8988T (cell line): ENCODE results near the gene ASPHD2.

Experiments used
- DNase-seq: peaks from one replicate; pipeline ENCODE4 v3.0.0; 2011

Gene ASPHD2

DNA sequence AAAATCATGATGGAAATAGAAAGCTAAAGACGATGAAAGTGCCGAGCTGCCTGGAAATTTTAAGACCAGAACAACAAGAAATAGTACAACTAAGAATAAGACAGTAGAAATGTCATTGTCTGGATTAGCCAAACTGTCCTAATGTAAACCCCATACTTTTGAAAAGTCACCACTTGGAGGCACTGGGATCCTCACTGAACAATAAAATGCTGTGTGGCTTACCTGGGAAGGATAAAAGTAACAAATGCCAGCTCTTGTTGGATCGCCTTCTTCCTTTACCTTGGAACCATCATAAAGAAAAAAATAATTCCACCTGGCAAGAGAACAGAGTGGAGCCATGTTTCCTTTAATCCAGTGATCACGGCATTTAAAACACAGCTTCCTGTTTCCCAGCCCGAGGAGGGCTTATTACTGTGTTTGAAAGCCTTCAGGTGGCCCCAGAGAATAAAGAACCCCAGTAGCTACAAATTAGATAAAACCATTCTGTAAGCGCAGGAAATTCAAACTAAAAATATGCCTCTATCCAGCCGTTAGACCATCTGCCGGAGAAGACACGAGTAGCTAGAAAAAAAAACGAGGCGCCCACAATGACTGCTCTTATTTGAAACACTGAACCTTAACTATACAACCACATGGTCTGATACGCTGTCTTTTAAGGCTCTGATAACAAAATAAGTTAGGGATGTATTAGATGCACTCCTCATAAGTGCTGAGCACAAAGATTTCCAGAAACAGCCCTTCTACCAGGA is 50.2 kb downstream of the ASPHD2 start:
- DNase-seq, result no peak

DNA sequence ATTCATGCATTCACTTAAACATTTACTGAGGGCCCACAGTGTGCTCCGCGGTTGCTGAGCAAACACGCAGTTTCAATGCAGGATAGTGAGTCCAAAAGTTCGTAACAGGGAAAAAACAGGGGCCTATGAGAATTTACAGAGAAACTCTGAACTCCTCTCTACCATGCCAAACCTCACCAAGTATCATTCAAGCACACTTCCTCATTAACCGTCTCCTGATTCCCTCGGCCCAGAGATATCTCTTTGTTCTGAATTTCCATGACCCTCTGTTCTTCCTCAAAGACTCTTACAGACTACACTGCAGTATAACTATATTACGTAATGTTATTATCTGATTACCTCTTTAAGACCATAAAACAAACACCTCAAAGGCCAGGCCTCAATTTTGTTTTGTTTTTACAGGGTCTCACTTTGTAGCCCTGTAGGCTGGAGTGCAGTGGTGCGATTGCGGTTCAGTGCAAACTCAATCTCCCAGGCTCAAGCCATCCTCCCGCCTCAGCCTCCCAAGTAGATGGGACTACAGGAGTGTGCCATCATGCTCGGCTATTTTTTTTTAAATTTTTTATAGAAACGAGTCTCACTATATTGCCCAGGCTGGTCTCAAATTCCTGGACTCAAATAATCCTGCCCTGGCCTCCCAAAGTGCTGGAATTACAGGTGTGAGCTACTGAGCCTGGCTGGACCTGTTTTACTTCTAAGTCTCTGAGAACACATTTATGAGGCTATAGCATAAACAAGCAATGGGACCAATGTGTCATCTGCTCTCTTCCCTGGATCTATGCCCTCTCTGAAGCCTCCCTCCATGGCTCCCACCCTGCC is 50.9 kb downstream of the ASPHD2 start:
- DNase-seq, result no peak

DNA sequence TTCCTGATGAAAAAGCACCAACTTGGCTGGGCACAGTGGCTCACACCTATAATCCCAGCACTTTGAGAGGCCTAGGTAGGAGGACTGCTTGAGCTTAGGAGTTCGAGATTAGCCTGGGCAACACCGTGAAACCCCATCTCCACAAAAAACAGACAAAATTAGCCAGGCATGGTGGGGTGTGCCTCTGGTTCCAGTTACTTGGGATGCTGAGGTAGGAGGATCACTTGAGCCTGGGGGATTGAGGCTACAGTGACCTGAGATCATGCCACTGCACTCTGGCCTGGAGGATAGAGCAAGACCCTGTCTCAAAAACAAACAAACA is 51.5 kb downstream of the ASPHD2 start:
- no peak for DNase-seq

DNA sequence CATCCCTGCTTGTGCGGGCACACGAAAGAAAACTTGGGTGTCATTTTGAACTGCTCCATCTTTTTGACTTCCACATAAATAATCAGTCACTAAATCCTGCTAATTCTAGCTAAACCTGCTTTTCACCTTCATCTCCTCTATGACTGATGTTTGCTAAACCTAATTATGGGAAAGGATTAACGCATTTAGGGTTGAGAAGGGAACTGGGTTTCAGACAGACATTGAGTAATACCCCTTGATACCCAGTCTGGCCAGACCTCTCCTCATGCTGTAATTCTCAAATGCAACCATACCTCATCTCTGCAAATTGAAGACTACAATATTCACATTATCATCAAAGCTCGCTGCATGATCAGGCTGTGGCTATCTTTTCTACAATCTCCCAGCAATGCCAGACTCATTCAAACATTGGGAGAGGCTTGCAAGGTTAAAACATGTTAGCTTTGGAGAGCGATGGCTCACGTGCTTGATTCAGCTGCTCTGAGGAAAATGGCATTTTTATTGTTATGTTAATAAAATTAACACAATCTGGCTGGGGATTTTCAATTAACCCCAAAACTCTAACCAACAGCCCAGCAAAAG is 52.1 kb downstream of the ASPHD2 start:
- DNase-seq, result no peak

DNA sequence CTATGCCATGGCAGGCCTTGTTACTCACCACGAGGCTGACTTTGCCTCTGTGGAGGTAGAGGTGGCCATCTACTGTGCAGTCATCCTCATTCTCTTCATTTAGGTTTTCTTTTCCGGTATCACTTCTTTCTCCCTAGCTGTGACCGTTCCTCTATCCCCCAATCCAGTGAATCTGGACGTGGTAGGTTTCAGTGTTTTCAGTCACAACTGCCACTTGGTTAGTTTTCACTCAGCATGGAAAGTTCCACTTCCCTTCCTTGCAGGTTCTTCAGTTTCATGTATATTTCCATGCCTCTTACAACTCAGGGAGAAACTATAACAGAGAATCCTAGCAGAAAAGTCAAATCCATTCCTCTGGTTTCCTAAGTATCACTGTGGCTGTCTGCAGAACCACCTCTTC is 52.6 kb downstream of the ASPHD2 start:
- DNase-seq, result no peak

DNA sequence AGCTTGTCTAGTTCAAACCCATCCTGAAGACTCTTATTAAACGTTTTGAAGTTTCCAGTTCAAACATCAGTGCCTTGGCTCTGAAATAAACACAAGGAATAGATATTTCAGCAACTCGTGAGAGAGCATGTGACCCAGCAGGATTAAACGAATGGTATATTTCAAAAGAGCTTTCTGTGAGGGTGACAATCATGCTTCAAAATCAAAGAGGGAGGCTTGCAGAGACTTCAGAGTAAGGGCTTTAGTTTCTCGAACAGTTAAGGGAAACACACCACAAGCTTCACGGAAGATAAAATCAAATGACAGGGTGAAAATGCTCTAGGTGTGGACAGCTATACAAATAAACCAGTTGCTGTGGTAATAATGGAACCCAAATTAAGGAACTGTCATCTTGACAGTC is 53.1 kb downstream of the ASPHD2 start:
- no peak for DNase-seq

DNA sequence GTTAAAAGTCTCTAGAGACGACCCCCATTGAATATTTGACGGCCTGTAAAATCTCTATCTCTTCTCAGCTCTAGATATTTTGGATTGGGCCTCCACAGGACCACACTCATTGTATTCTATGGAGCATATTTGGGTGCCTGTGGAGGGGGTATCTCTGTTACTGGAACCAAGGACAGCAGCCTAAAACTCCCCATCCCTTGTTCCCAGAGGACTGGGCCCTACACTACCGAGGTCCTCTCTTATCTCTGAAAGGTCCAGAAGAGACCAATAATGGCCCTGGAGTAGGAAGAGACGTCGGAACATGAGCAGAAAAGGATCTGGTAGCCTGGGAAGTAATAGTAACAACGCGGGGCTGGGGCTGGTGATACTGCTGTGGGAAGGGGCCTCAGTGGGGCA is 54.0 kb downstream of the ASPHD2 start:
- no peak for DNase-seq

DNA sequence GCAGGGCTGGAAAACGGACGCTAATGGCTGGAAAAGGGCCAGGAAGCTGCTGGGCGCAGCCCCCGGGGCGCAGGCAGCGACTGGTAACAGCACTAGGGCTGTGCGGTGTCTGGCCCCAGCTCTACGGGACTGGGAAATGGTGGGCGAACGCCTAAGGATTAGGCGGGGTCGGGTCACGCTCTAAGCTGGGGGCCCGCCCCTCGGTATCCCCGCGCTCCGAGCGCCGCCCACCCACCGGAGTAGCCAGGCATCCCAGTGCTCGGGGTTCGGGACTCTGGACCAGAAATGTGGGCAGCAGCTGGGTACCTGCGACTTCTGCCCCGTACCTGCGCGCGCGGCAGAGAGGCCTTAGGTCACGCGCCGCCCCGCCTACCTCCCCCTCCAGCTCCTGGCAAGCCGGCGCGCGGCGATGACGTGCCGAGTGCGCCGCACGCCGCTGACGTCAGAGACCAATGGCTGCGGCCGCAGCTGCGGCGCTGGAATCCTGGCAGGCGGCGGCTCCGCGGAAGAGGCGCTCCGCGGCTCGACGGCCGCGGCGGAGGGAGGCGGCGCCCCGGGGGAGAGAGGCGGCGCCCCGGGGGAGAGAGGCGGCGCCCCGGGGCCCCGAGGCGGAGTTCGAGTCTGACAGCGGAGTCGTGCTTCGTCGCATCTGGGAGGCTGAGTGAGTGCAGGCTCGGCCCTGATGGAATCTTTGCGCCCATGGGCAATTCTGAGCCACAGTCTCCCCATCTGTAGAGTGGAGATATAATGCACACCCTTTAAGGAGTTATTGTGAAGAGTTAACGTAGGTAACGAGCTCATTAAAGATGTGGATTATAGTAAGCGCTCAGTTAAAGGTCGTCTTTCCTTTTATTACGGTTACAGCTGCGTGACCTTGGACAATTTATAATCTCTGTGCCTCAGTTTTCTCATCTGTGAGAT is 54.6 kb downstream of the ASPHD2 start, which contains the start of the genes HPS4 and SRRD:
Gene HPS4 (minus strand): TSS at position 345 of the 921 bp plus-strand sequence. CDS start 2,021 bp downstream, outside the sequence.
Gene SRRD (plus strand): TSS at position 439 of the 921 bp plus-strand sequence. CDS start 14 bp downstream, at position 453.
- DNase-seq, result peak; percentile 62

DNA sequence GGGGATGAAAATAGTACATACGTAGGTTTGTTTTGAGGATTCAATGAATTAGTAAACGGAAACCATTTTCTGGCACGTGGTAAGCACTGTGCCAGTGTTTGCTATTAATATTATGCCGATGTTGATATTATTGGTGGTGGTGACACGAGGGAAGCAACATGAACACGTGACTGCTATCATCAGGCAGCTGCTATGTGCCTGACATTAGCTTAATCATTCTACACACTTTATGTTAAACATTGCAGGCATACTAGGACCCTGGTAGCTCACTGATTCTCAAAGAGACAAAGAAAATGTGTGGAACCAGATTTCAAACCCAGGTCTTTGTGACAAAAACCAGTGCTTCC is 55.3 kb downstream of the ASPHD2 start:
- no peak for DNase-seq

DNA sequence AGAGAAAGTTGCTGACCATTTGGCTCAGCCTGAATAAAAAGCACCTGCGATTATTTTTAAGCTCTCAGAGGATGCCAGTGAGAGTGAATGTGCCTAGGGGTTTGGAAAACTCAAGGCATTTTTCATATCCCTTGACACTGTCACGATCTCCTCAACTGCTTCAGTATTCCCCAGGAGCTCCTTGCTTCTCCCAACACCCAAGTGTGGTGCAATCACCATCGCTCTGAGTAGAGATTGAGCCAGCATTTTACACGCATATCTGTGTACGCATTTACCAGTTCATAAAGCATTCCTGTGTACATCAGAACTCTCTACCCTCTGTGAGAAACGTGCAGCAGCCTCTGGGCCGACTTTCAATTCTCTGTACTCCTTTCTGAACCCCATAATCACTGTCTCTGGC is 56.0 kb downstream of the ASPHD2 start:
- DNase-seq, result no peak

DNA sequence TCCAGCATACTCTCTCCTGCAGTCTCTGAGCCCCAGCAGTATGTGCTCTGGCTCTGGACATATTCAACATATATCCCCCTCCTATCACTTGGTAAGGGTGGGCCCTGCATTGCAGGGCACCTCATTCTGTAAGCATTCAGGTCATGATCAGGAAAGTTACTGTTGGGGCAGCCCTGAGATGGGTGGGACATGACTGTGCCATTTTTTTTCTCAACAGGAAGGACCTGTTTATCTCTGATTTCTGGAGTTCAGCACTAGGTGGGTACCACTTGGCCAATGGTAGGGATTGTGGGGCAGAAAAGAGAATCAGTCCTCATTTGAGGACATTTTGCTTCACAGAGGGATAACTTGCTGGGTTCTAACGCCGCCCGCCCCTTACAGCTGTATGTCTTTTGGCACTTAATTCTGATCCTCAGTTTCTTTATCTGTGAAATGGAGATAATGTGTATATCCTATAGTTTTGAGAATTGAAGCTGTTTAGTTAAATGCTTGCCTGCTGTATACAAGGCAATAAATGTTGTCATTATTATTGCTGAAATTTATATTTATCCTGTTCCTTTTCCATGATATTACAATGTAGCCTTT is 56.8 kb downstream of the ASPHD2 start:
- DNase-seq, result no peak

DNA sequence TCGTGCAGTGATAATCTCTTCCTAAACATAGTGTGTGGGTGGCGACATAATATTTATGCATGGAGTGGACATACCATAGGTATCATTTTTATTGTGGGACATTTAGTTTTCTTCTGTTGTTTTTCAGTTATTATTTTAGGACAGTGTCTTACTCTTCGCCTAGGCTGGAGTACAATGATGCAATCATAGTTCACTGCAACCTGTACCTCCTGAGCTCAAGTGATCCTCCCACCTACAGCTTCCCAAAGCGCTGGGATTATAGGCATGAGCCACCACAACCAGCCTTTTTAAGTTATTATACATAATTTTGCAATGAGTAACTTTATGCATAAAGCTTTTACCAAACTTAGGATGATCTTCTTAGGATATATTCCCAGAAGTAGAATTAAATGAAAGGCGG is 57.3 kb downstream of the ASPHD2 start:
- DNase-seq, result no peak

DNA sequence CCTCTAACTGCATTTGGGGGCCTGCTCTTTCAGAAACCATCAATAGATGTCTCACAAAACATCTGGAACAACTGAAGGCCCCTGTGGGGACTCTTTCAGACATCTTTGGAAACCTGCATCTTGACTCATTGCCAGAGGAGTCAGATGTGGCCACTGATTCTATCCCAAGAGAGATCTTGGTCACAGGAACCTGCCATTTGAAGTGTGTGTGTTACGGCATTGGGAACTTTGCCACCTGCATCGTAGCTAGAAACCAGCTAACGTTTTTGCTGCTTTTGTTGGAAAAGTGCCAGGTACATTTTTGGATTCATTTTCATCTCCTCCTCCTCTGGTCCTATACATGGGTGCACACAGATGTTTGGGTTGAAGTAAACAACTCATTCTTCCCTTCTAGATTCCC is 58.9 kb downstream of the ASPHD2 start:
- no peak for DNase-seq

DNA sequence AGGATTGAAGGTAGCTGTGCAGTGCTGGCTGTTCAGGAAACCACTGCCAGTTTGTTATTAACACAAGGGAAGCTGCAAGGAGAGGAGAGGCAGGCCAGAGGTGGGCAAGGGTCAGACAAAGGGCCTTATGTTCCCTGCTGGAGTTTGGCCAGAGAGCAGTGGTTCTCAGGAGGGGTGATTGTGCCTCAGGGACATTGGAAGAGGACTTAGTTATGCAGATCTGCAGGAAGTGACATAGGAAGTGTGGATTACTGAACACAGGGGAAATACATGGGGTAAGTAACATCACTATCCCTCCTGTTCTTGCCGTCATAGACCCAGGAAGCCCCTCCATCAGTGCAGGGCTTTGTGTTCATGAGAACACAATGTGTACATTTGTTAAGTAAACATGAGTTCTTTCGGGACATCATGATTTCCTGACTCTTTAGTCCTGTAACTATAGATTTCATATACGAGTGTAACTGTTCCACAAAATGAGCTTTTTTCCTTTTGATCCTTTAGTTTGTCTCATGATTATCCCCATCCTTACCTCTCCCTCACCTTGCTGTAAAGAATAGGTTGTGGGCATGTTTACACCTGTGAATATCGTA is 60.5 kb downstream of the ASPHD2 start:
- no peak for DNase-seq

DNA sequence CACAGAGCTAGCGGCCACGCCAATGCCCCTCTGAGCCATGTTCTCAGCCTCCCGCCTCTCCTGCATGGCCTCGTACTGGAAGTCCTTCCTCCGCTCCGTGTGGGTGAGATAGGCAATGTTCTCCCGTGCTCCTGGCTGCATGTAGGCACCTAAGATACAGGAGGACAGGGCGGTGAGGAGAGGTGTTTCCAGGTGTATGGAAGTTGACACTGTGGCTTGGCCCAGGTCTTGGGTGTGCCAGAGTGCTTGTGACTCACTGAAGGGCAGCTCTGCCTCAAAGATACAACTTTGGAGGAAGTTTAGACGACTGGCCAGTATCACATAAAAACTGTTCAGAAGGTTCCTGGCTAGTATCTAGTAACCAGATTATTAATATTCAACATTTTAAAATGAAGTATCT is 63.2 kb downstream of the ASPHD2 start:
- no peak for DNase-seq

DNA sequence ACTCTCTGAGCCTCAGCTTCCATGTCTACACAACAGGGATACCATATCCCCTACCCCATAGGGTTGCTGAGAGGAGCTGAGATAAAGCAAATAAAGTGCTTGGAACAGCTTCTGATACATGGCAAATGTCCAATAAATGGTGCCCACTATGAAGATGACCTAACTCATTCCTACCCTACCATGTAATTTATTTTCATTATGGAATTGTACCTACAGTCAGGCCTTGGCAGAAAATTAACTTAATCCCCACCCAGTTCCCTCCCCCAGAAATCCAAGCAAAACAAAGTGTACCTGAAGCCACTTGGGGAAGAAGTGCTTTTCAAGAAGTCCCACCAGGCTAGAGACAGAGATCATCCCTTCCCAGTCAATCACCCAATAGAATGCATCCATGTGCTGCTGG is 65.4 kb downstream of the ASPHD2 start:
- no peak for DNase-seq
